ENCODE results near the gene DNAH5. TPM values are rescaled to one million over a fixed set of nuclear protein-coding genes. Genes with fewer than 3 reads are reported as not detected.

DNAH5 gene
- total RNA-seq, 1 experiment from 2014 or later: 0.11 TPM

GRCh38 chr5:13957032-13957645 lies 12.7 kb upstream of the DNAH5 start:
- DNase-seq (ENCODE audit: low read depth, low spot score): peak; percentile 89
- in situ Hi-C loops (cut with HindIII; ENCODE audit: low pct_unique_long_range_greater_than_20kb, low sequenced_read_pairs): no loop called here

GRCh38 chr5:13956471-13956870 lies 12.0 kb upstream of the DNAH5 start:
- DNase-seq (ENCODE audit: low read depth, low spot score): no peak
- in situ Hi-C loops (cut with HindIII; ENCODE audit: low pct_unique_long_range_greater_than_20kb, low sequenced_read_pairs): no loop called here

- in situ Hi-C loops (cut with HindIII; ENCODE audit: low pct_unique_long_range_greater_than_20kb, low sequenced_read_pairs): no loop called here
- no peak for DNase-seq (ENCODE audit: low read depth, low spot score)
Observed at GRCh38 chr5:13955896-13956295, 11.4 kb upstream of the DNAH5 start.

GRCh38 chr5:13946111-13946510 lies 1.6 kb upstream of the DNAH5 start:
- DNase-seq (ENCODE audit: low read depth, low spot score): no peak

GRCh38 chr5:13945271-13945670 lies 783 bp upstream of the DNAH5 start:
- DNase-seq (ENCODE audit: low read depth, low spot score): no peak
- in situ Hi-C loops (cut with HindIII; ENCODE audit: low pct_unique_long_range_greater_than_20kb, low sequenced_read_pairs): no loop called here

More at GRCh38 chr5:13946111-13946510, 1.6 kb upstream of the DNAH5 start:
- in situ Hi-C loops (cut with HindIII; ENCODE audit: low pct_unique_long_range_greater_than_20kb, low sequenced_read_pairs): no loop called here

- in situ Hi-C loops (cut with HindIII; ENCODE audit: low pct_unique_long_range_greater_than_20kb, low sequenced_read_pairs): no loop called here
- DNase-seq (ENCODE audit: low read depth, low spot score): no peak
Observed at GRCh38 chr5:13943676-13944075, 812 bp downstream of the DNAH5 start.

- in situ Hi-C loops (cut with HindIII; ENCODE audit: low pct_unique_long_range_greater_than_20kb, low sequenced_read_pairs): no loop called here
- DNase-seq (ENCODE audit: low read depth, low spot score): no peak
Observed at GRCh38 chr5:13941468-13941867, 3.0 kb downstream of the DNAH5 start.

GRCh38 chr5:13939638-13940037 lies 4.8 kb downstream of the DNAH5 start:
- in situ Hi-C loops (cut with HindIII; ENCODE audit: low pct_unique_long_range_greater_than_20kb, low sequenced_read_pairs): no loop called here
- no peak for DNase-seq (ENCODE audit: low read depth, low spot score)

- no peak for DNase-seq (ENCODE audit: low read depth, low spot score)
- in situ Hi-C loops (cut with HindIII; ENCODE audit: low pct_unique_long_range_greater_than_20kb, low sequenced_read_pairs): no loop called here
Observed at GRCh38 chr5:13934921-13935320, 9.6 kb downstream of the DNAH5 start.

GRCh38 chr5:13934125-13934524 lies 10.4 kb downstream of the DNAH5 start:
- in situ Hi-C loops (cut with HindIII; ENCODE audit: low pct_unique_long_range_greater_than_20kb, low sequenced_read_pairs): no loop called here
- DNase-seq (ENCODE audit: low read depth, low spot score): no peak

- in situ Hi-C loops (cut with HindIII; ENCODE audit: low pct_unique_long_range_greater_than_20kb, low sequenced_read_pairs): no loop called here
- no peak for DNase-seq (ENCODE audit: low read depth, low spot score)
Observed at GRCh38 chr5:13932561-13932960, 11.9 kb downstream of the DNAH5 start.

- no peak for DNase-seq (ENCODE audit: low read depth, low spot score)
- in situ Hi-C loops (cut with HindIII; ENCODE audit: low pct_unique_long_range_greater_than_20kb, low sequenced_read_pairs): no loop called here
Observed at GRCh38 chr5:13932011-13932410, 12.5 kb downstream of the DNAH5 start.

GRCh38 chr5:13930541-13931171 lies 13.8 kb downstream of the DNAH5 start:
- no peak for DNase-seq (ENCODE audit: low read depth, low spot score)
- in situ Hi-C loops (cut with HindIII; ENCODE audit: low pct_unique_long_range_greater_than_20kb, low sequenced_read_pairs): no loop called here

GRCh38 chr5:13926731-13927130 lies 17.8 kb downstream of the DNAH5 start:
- no peak for DNase-seq (ENCODE audit: low read depth, low spot score)
- in situ Hi-C loops (cut with HindIII; ENCODE audit: low pct_unique_long_range_greater_than_20kb, low sequenced_read_pairs): no loop called here

- DNase-seq (ENCODE audit: low read depth, low spot score): no peak
- in situ Hi-C loops (cut with HindIII; ENCODE audit: low pct_unique_long_range_greater_than_20kb, low sequenced_read_pairs): no loop called here
Observed at GRCh38 chr5:13921578-13921977, 22.9 kb downstream of the DNAH5 start.

GRCh38 chr5:13919786-13920185 lies 24.7 kb downstream of the DNAH5 start:
- DNase-seq (ENCODE audit: low read depth, low spot score): no peak
- in situ Hi-C loops (cut with HindIII; ENCODE audit: low pct_unique_long_range_greater_than_20kb, low sequenced_read_pairs): no loop called here

GRCh38 chr5:13919087-13919486 lies 25.4 kb downstream of the DNAH5 start:
- peak; percentile 23 for DNase-seq (ENCODE audit: low read depth, low spot score)
- in situ Hi-C loops (cut with HindIII; ENCODE audit: low pct_unique_long_range_greater_than_20kb, low sequenced_read_pairs): no loop called here

- DNase-seq (ENCODE audit: low read depth, low spot score): no peak
- in situ Hi-C loops (cut with HindIII; ENCODE audit: low pct_unique_long_range_greater_than_20kb, low sequenced_read_pairs): no loop called here
Observed at GRCh38 chr5:13917061-13917460, 27.4 kb downstream of the DNAH5 start.

GRCh38 chr5:13913962-13914361 lies 30.5 kb downstream of the DNAH5 start:
- in situ Hi-C loops (cut with HindIII; ENCODE audit: low pct_unique_long_range_greater_than_20kb, low sequenced_read_pairs): no loop called here

More at GRCh38 chr5:13913962-13914361, 30.5 kb downstream of the DNAH5 start:
- DNase-seq (ENCODE audit: low read depth, low spot score): no peak

Data from SK-MEL-5 (cell line).